Fibroblast of skin of right quadriceps (primary cell): ENCODE data around the gene SLC7A6OS.
"Not testable (repeated sequence)": the region's sequence is repeated elsewhere in the genome, so short reads cannot be mapped to it uniquely, and the experiment has no call there.

Experiments
- DNase-seq: peaks from one replicate; pipeline ENCODE4 v3.0.0-alpha.2; 2013

Gene SLC7A6OS

DNA sequence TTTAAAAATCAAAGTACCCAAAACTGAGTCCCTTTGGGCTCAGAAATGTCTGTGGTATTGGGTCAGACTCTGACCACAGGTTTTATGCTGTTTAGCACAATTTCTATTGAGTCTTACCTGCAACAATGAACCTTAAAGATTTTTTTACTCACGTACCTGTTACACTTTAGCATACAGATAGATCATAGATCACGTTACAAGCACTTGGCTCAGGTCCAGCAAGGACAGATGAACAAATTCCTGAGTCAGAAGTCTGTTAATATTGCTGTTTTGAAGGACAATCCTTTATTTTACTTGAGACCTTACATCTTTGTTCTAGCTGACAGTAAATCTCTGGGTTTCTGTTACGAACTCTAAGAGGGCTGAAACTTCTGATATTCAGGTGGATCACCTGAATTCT is 12.8 kb downstream of the SLC7A6OS start:
- DNase-seq = no peak

- no peak for DNase-seq
These were observed 14.1 kb downstream of the SLC7A6OS start for GRCh38 chr16:68296693-68297092.

DNA sequence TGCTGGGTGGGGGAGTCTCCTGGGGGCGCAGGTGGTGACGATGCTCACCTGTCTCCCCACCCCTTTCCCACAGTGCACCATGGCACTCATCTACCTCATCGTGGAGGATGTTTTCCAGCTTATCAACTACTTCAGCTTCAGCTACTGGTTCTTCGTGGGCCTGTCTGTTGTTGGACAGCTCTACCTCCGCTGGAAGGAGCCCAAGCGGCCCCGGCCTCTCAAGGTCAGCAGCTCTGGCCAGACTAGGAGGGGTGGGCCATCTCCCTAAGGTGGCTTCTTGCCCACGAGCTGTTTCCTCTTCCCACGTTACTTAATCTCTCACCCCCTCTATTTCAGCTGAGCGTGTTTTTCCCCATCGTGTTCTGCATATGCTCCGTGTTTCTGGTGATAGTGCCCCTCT is 14.5 kb downstream of the SLC7A6OS start:
- no peak for DNase-seq

- DNase-seq = no peak
These were observed 18.3 kb downstream of the SLC7A6OS start for GRCh38 chr16:68292425-68292824.

DNA sequence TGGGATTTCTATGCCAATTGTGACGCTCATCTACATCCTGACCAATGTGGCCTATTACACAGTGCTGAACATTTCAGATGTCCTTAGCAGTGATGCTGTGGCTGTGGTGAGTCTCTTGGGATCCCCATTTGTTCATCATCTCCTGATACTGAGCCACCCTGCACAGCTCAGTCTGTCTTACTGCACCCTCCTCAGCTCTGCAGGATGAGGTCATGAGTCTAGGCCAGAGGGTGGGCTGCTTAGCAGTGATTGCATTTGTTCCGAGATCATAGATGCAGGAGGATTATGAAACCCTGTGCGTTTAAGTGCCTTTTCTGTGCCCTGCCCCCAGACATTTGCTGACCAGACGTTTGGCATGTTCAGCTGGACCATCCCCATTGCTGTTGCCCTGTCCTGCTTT is 19.5 kb downstream of the SLC7A6OS start:
- DNase-seq = no peak

DNA sequence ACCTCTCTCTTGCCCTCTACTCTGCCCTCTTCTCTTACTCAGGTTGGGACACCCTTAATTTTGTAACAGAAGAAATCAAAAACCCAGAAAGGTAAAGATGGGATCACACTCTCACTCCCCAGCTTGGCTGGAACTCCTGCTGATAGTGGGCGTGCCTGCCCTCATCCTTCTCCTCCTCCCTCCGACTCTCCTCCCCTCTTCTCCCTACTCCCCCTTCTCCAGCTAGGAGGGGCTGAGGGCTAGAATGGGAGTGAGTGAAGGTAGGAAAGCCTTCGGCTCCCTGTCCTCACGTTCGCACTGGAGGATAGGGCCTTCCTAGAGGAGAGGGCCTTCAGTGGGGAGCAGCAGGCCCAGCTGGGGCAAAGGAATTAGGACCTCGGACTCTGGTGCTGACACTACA is 20.3 kb downstream of the SLC7A6OS start:
- DNase-seq = no peak

GRCh38 chr16:68289621-68290329 is 21.0 kb downstream of the SLC7A6OS start:
- peak; percentile 39 for DNase-seq

DNA sequence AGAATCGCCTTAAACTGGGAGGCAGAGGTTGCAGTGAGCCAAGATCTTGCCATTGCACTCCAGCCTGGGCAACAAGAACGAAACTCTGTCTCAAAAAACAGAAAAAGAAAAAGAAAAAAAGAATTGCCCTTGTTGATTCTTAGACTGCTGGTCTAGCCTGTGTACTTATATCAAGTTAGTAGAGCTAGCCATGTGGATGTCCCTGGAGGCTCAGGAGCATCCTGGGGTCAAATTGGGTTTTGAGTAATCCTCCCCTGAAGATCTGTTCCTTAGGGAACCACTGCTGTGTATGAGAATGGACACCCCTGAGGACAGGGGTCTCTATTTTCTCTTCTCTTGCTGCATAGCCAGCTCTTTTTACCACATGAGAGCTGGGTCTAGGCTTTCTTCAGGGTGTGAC is 21.5 kb downstream of the SLC7A6OS start:
- DNase-seq = no peak

GRCh38 chr16:68288796-68289195 is 21.9 kb downstream of the SLC7A6OS start:
- DNase-seq = not testable (repeated sequence)

DNA sequence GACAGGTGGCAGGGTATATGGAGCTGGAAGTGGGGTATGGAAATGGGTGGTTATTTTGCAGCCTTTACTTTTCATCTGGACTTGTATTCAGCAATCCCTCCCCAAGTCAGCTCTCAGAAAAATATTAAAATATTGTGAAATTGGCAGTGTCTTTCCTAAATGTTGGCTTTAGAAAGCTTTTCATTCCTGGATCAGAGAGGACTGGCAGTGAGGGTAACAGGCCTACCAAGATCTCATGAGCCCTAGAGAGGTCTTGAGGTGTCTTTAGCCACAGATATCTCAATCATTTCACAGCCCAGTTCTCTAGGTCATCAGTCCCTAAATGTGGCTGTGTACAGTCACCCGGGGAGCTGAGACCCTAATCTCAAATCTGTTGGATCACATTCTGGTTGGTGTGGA is 22.5 kb downstream of the SLC7A6OS start:
- DNase-seq = no peak

DNA sequence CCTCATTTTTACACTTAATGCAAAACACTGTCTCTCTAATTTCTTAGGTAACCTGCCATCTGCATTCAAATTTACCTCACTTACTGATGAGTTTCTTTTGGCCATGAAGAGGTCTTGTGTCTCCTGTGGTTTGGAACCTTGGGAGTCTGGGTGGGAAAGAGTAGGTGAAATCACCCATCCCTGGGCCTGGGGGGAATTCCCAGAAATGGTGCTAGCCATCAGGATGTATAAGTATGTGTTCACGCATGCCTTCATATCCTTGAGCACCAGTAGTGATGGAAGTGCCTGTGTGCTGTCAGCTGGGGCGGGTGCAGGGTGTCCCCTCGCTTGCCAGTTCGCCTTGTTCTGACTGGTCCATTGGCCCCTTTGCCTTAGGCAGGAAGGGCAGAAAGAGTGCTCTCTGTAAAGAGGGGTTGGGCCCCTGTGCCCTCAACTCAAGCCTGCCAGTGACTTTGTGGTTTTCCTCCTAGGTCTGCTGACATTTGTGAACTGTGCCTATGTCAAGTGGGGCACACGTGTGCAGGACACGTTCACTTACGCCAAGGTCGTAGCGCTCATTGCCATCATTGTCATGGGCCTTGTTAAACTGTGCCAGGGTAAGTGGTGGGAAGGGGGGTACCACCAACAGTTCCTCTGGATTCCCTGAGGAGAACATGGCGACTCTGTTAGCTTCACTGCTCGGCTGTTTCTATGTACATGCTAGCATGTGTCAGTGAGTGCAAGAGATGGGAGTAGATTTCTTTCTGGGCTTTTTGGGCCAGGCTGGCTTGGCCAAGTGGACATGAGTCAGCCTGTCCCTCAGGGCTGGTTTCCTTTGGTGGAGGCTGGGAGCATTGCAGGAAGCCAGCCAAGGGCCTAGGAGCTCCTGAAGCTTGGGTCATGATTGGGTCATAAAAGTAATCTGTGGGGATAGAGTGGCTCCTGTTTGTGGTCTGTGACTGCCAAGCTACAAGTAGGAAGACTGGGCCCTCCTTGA is 23.2 kb downstream of the SLC7A6OS start:
- DNase-seq = peak; percentile 53

GRCh38 chr16:68286153-68287074 is 24.3 kb downstream of the SLC7A6OS start:
- no peak for DNase-seq

- DNase-seq = no peak
These were observed 25.1 kb downstream of the SLC7A6OS start for GRCh38 chr16:68285683-68286082.

DNA sequence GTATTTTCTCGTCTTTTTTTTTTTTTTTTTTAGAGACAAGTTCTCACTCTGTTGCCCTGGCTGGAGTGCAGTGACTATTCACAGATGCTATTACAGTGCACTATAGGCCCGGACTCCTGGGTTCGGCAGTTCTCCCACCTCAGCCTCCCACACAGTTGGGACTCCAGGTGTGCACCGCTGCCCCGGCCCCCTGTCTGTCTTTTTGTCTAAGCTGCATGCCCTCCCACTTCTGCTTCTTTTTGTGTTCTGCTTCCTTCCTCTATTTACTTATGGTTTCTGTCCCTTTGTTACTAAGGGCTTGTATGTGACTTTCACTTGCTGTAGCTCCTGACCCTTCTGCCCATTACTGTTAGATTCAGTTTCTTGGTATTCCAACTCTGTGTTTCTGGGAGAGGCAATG is 25.9 kb downstream of the SLC7A6OS start:
- no peak for DNase-seq

GRCh38 chr16:68283801-68284598 is 26.7 kb downstream of the SLC7A6OS start:
- DNase-seq = no peak

GRCh38 chr16:68283346-68283745 is 27.4 kb downstream of the SLC7A6OS start:
- no peak for DNase-seq

DNA sequence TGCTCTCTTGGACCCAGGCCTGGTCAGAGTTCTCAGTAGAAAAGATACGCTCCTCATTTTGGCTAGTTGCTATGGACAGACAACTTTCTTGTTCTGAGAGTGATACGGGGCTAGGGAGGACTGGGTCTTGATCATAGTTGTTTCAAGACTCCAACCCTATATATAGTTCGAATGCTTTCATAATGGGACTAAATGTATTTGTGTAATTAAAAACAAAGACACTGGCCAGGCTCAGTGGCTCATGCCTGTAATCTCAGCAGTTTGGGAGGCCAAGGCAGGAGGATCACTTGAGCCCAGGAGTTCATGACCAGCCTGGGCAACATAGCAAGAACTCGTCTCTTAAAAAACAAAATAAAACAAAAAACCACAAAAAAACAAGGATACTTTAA is 28.7 kb downstream of the SLC7A6OS start:
- DNase-seq = no peak

GRCh38 chr16:68281368-68282063 is 29.2 kb downstream of the SLC7A6OS start:
- DNase-seq = no peak

- DNase-seq = no peak
These were observed 30.8 kb downstream of the SLC7A6OS start for GRCh38 chr16:68279726-68280558.

GRCh38 chr16:68276223-68276622 is 34.5 kb downstream of the SLC7A6OS start:
- DNase-seq = no peak
